ENCODE data around the gene UBE2QL1. TPM values are rescaled to one million over a fixed set of nuclear protein-coding genes. Genes with fewer than 3 reads are reported as not detected.

Gene UBE2QL1
- total and polyA plus RNA-seq, 8 donors: 0.13 to 2.4 (median 0.63) TPM

GRCh38 chr5:6403416-6403815 is 45.2 kb upstream of the UBE2QL1 start:
- H3K36me3 ChIP-seq: no peaks in the 10 kb centered on the region
- DNase-seq: no peak
- H3K27me3 ChIP-seq: peaks cover 0 to 4% (median 0%) of the 10 kb centered on the region in 4 donors
- no peak for FAIRE-seq
- no peak overlapping the region for H3K27ac ChIP-seq
- WGBS, 2 donors: 71 to 73% methylated on average over 4 of the region's 4 CpGs
- H3K4me3 ChIP-seq: no peak overlapping the region
- TF ChIP-seq, protein P1, sequence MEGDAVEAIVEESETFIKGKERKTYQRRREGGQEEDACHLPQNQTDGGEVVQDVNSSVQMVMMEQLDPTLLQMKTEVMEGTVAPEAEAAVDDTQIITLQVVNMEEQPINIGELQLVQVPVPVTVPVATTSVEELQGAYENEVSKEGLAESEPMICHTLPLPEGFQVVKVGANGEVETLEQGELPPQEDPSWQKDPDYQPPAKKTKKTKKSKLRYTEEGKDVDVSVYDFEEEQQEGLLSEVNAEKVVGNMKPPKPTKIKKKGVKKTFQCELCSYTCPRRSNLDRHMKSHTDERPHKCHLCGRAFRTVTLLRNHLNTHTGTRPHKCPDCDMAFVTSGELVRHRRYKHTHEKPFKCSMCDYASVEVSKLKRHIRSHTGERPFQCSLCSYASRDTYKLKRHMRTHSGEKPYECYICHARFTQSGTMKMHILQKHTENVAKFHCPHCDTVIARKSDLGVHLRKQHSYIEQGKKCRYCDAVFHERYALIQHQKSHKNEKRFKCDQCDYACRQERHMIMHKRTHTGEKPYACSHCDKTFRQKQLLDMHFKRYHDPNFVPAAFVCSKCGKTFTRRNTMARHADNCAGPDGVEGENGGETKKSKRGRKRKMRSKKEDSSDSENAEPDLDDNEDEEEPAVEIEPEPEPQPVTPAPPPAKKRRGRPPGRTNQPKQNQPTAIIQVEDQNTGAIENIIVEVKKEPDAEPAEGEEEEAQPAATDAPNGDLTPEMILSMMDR (IDR thresholded peaks at IDR 0.05): no peak
- intact Hi-C loops (cut with DNase I): no loop called here
- no peak for ATAC-seq
- H3K4me1 ChIP-seq: no peaks in the 10 kb centered on the region
- H3K9me3 ChIP-seq: no peaks in the 10 kb centered on the region

- intact Hi-C loops (cut with DNase I): no loop called here
- WGBS, 2 donors: 73 to 79% methylated on average over 4 of the region's 4 CpGs
Measured at GRCh38 chr5:6404129-6404528, 44.5 kb upstream of the UBE2QL1 start.

GRCh38 chr5:6405591-6405990 is 43.1 kb upstream of the UBE2QL1 start:
- FAIRE-seq (no peak), DNase-seq (no peak), ATAC-seq (no peak)
- Histone ChIP-seq H3K27ac (no peak overlapping the region), H3K27me3 (peaks cover 0 to 4% (median 0%) of the 10 kb centered on the region in 4 donors), H3K36me3 (no peaks in the 10 kb centered on the region), H3K9me3 (no peaks in the 10 kb centered on the region), H3K4me1 (no peaks in the 10 kb centered on the region), H3K4me3 (no peak overlapping the region)
- intact Hi-C loops (cut with DNase I): no loop called here
- TF ChIP-seq, protein P1 (IDR thresholded peaks at IDR 0.05): no peak
- 77 to 89% methylated on average over 4 of the region's 4 CpGs for WGBS, 2 donors

More at GRCh38 chr5:6404129-6404528, 44.5 kb upstream of the UBE2QL1 start:
- FAIRE-seq (no peak), DNase-seq (no peak), ATAC-seq (peak in 1 of 4 donors; percentile 52)
- no peaks in the 10 kb centered on the region for H3K9me3 ChIP-seq
- no peak overlapping the region for H3K4me3 ChIP-seq
- TF ChIP-seq, protein P1 (IDR thresholded peaks at IDR 0.05): no peak
- peaks cover 0 to 4% (median 0%) of the 10 kb centered on the region in 4 donors for H3K27me3 ChIP-seq
- no peaks in the 10 kb centered on the region for H3K4me1 ChIP-seq
- H3K36me3 ChIP-seq: no peaks in the 10 kb centered on the region
- H3K27ac ChIP-seq: no peak overlapping the region

- TF ChIP-seq, protein P1 (IDR thresholded peaks at IDR 0.05): no peak
- WGBS, 2 donors: 50 to 61% methylated on average over 6 of the region's 6 CpGs
- no peak overlapping the region for H3K4me3 ChIP-seq
- peaks cover 0 to 4% (median 0%) of the 10 kb centered on the region in 4 donors for H3K27me3 ChIP-seq
- H3K9me3 ChIP-seq: no peaks in the 10 kb centered on the region
- intact Hi-C loops (cut with DNase I): no loop called here
- FAIRE-seq (no peak), DNase-seq (no peak), ATAC-seq (no peak)
- H3K27ac ChIP-seq: no peak overlapping the region
- H3K36me3 ChIP-seq: no peaks in the 10 kb centered on the region
- no peaks in the 10 kb centered on the region for H3K4me1 ChIP-seq
Measured at GRCh38 chr5:6407558-6408259, 41.0 kb upstream of the UBE2QL1 start.

GRCh38 chr5:6408260-6408596 is 40.4 kb upstream of the UBE2QL1 start:
- no peak overlapping the region for H3K27ac ChIP-seq
- H3K4me1 ChIP-seq: no peaks in the 10 kb centered on the region
- H3K36me3 ChIP-seq: no peaks in the 10 kb centered on the region
- no peaks in the 10 kb centered on the region for H3K9me3 ChIP-seq
- WGBS, 2 donors: 54 to 56% methylated on average over 5 of the region's 5 CpGs
- intact Hi-C loops (cut with DNase I): no loop called here
- DNase-seq: no peak
- no peak for FAIRE-seq
- peaks cover 0 to 4% (median 0%) of the 10 kb centered on the region in 4 donors for H3K27me3 ChIP-seq
- ATAC-seq: no peak
- TF ChIP-seq, protein P1 (IDR thresholded peaks at IDR 0.05): no peak
- no peak overlapping the region for H3K4me3 ChIP-seq

Data from pancreas (tissue), 10 donors.